Measurements from ENCODE around the gene CHRDL1.
"Not testable (repeated sequence)": the region's sequence is repeated elsewhere in the genome, so short reads cannot be mapped to it uniquely, and the experiment has no call there.

The CHRDL1 gene

DNA sequence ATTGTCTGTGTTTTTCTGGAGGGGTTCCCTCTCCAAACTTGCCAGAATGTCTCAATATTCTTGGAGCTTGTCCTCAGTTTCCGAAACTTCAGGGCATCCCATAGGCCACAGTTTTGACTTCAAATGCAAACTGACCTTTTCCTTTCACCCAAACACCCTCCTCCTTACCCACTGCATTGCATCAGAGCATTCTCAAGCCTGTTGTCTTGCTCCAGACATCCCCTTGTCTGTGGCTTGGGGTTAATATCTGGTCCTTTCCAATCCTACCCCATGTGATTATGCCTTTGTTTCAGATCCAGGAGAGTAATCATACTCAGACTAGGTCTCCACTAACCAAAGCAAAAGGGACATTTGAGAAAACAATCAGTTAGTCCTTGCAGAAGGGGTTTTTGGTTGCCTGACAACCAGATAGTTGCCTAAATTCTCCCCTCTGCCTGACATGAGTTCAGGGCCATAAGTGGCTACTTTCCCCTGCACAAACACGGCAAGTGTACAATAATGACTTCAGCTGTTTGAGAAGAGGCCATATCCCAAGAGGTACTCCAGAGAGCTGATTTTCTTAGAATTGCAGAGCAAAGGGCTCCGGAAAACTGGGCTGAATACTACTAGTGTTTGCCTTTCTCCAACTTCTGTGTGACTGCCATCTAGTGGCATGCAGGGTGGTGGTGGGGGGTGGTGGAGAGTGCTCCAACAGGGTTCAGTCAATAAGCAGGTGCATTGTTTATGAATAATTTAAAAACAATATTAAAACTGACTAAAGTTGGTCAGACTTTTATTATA lies 130.2 kb downstream of the CHRDL1 start:
- DNase-seq (ENCODE audit: low read depth): peak; percentile 14

DNA sequence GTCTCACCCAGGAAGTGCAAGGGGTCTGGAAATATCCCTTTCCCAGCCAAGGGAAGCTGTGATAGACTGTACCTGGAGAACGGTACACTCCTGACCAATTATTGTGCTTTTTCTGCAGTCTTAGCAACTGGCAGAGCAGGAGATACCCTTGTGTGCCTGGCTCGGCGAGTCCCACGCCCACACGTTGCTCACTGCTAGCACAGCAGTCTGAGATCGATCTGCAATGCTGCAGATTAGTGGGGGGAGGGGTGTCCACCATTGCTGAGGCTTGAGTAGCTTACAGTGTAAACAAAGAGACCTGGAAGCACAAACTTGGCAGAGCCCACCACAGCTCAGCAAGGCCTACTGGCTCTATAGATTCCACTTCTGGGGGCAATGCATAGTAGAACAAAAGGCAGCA lies 138.5 kb downstream of the CHRDL1 start:
- no peak for DNase-seq (ENCODE audit: low read depth)

DNA sequence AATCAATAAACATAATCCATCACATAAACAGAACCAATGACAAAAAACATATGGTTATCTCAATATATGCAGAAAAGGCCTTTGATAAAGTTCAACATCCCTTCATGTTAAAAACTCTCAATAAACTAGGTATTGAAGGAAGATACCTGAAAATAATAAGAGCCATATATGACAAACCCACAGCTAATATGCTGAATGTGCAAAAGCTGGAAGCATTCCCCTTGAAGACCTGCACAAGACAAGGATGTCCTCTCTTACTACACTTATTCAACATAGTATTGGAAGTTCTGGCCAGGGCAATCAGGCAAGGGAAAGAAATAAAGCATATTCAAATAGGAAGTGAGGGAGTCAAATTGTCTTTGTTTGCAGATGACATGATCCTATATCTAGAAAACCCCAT lies 141.3 kb downstream of the CHRDL1 start:
- DNase-seq (ENCODE audit: low read depth): not testable (repeated sequence)

DNA sequence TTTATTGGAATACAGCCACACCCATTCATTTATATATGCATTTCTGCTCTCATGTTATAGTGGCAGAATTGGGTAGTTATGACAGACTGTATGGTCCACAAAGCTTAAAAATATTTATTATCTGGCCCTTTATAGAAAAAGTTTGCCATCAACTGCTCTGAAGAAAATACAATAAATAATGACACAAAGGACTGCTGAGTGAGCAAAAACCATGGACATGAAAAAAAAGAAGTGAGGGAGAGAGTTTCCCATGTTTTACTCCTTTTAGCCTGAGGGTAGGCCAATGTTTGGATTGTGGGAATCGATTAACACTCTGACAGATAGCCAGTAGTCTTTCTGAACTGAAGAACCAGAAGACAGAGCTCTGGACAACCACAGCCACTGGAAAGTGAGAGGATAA lies 149.2 kb downstream of the CHRDL1 start:
- DNase-seq (ENCODE audit: low read depth): no peak

Data from stromal cell of bone marrow (primary cell).